SK-N-SH (cell line): ENCODE measurements around the gene PARD3B.

Source experiments
- GABPA ChIP-seq: IDR thresholded peaks from 2 replicates; pipeline ENCODE4 v1.4.0; 2012; ENCODE audit warnings: low read depth, mild to moderate bottlenecking
- PBX3 ChIP-seq: IDR thresholded peaks from 2 replicates; pipeline ENCODE4; 2012
- POLR2AphosphoS5 ChIP-seq: IDR thresholded peaks from 2 replicates; pipeline ENCODE4 v1.6.1; 2012; ENCODE audit warnings: low read depth, low read length
- RAD21 ChIP-seq: IDR thresholded peaks from 2 replicates; pipeline ENCODE4 v1.6.1; 2012; ENCODE audit warnings: mild to moderate bottlenecking, low read length
- TF ChIP-seq, protein P1 (sequence below): fragments of 200-600 bp; sonication (generic); IDR thresholded peaks from 2 replicates; pipeline ENCODE4 v1.6.1; 2017; ENCODE audit warnings: antibody characterized with exemption, mild to moderate bottlenecking, moderate library complexity
- TF ChIP-seq, protein P2 (sequence below): IDR thresholded peaks from 2 replicates; pipeline ENCODE4 v1.4.0; 2012; ENCODE audit warnings: low read depth

GRCh38 chr2:205401511-205401910 is 856.2 kb downstream of the PARD3B start:
- TF ChIP-seq, protein P1, sequence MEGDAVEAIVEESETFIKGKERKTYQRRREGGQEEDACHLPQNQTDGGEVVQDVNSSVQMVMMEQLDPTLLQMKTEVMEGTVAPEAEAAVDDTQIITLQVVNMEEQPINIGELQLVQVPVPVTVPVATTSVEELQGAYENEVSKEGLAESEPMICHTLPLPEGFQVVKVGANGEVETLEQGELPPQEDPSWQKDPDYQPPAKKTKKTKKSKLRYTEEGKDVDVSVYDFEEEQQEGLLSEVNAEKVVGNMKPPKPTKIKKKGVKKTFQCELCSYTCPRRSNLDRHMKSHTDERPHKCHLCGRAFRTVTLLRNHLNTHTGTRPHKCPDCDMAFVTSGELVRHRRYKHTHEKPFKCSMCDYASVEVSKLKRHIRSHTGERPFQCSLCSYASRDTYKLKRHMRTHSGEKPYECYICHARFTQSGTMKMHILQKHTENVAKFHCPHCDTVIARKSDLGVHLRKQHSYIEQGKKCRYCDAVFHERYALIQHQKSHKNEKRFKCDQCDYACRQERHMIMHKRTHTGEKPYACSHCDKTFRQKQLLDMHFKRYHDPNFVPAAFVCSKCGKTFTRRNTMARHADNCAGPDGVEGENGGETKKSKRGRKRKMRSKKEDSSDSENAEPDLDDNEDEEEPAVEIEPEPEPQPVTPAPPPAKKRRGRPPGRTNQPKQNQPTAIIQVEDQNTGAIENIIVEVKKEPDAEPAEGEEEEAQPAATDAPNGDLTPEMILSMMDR = no peak
- TF ChIP-seq RAD21 = no peak
- TF ChIP-seq, protein P2, sequence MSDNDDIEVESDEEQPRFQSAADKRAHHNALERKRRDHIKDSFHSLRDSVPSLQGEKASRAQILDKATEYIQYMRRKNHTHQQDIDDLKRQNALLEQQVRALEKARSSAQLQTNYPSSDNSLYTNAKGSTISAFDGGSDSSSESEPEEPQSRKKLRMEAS = no peak
- no peak for TF ChIP-seq POLR2AphosphoS5
- TF ChIP-seq GABPA = no peak
- no peak for TF ChIP-seq PBX3
